Naive thymus-derived CD4-positive, alpha-beta T cell (primary cell): ENCODE measurements around the gene RGS9. TPM values are rescaled to one million over a fixed set of nuclear protein-coding genes. Genes with fewer than 3 reads are reported as not detected.
A peak's percentile ranks its signal among the peaks of the same experiment; 100 is the strongest.
"Not testable (repeated sequence)": the region's sequence is repeated elsewhere in the genome, so short reads cannot be mapped to it uniquely, and the experiment has no call there.

ENCODE experiments used
- ATAC-seq: fragments of 150-1000 bp; cut with Tn5 transposase; 2 replicates; pipeline ENCODE4 v1.10.0; 2021; ENCODE audit warnings: mild to moderate bottlenecking, moderate library complexity
- CTCF ChIA-PET: fragments of 350-600 bp; sonication (Branson Sonifier 250); formaldehyde crosslinking; loops from one replicate; lab custom pipeline; 2021; ENCODE audit warnings: antibody characterized with exemption; lab: Charles Lee
- POLR2A ChIA-PET: fragments of 350-600 bp; sonication (Branson Sonifier 250); formaldehyde crosslinking; loops from one replicate; lab custom pipeline; 2021; ENCODE audit warnings: antibody characterized with exemption, inconsistent platforms; lab: Charles Lee
- DNase-seq, 9 donors: peaks; one replicate each; pipeline versions ENCODE4 v3.0.0 to v3.0.0-alpha.2; 2020 to 2022; ENCODE audit warnings: mixed read lengths in 1 of 9
- H3K27ac ChIP-seq: one replicate; pipeline ENCODE4 v1.7.0; 2013; ENCODE audit warnings: mild to moderate bottlenecking, low read depth, low read length, moderate library complexity
- H3K27me3 ChIP-seq, 2 donors: one replicate each; pipeline ENCODE4 v1.7.0; 2013; ENCODE audit warnings: low read length in 2 of 2, mild to moderate bottlenecking in 2 of 2, moderate library complexity in 2 of 2; ENCODE audit not compliant: control insufficient read depth in 2 of 2, insufficient read depth in 2 of 2
- H3K36me3 ChIP-seq, 3 experiments: 1 replicate in 2 of 3; 2 replicates in 1 of 3; pipeline ENCODE4 v1.7.0; 2013; ENCODE audit warnings: low read length in 3 of 3, mild to moderate bottlenecking in 3 of 3, moderate library complexity in 1 of 3; ENCODE audit not compliant: insufficient read depth in 3 of 3, control insufficient read depth in 2 of 3
- H3K4me1 ChIP-seq, 2 donors: one replicate each; pipeline ENCODE4 v1.7.0; 2013; ENCODE audit warnings: low read length in 2 of 2, mild to moderate bottlenecking in 2 of 2, moderate library complexity in 1 of 2; ENCODE audit not compliant: control insufficient read depth in 2 of 2, insufficient read depth in 2 of 2
- H3K4me3 ChIP-seq: 2 replicates; pipeline ENCODE4 v1.7.0; 2013; ENCODE audit warnings: mild to moderate bottlenecking, low read length
- H3K9me3 ChIP-seq, 3 experiments: 1 replicate in 2 of 3; 2 replicates in 1 of 3; pipeline ENCODE4 v1.7.0; 2013; ENCODE audit warnings: low read length in 3 of 3; ENCODE audit not compliant: control insufficient read depth in 2 of 3
- H3K27ac Mint-ChIP-seq, 9 donors: one replicate each; pipeline ENCODE4 v1.8.0; 2020 to 2022; ENCODE audit warnings: mixed read lengths in 9 of 9, mild to moderate bottlenecking in 8 of 9, moderate library complexity in 5 of 9, inconsistent platforms in 2 of 9
- H3K27me3 Mint-ChIP-seq, 5 donors: one replicate each; pipeline ENCODE4 v1.8.0; 2021 to 2022; ENCODE audit warnings: mixed read lengths in 5 of 5, mild to moderate bottlenecking in 1 of 5
- H3K36me3 Mint-ChIP-seq, 5 donors: one replicate each; pipeline ENCODE4 v1.8.0; 2020 to 2022; ENCODE audit warnings: mixed read lengths in 5 of 5, mild to moderate bottlenecking in 3 of 5, inconsistent platforms in 1 of 5
- H3K4me1 Mint-ChIP-seq, 7 donors: one replicate each; pipeline ENCODE4 v1.8.0; 2020 to 2022; ENCODE audit warnings: mixed read lengths in 7 of 7, mild to moderate bottlenecking in 3 of 7, inconsistent platforms in 1 of 7
- H3K4me3 Mint-ChIP-seq, 10 donors: one replicate each; pipeline ENCODE4 v1.8.0; 2020 to 2022; ENCODE audit warnings: mild to moderate bottlenecking in 10 of 10, mixed read lengths in 10 of 10, moderate library complexity in 6 of 10, inconsistent platforms in 2 of 10
- H3K9me3 Mint-ChIP-seq, 11 donors: one replicate each; pipeline ENCODE4 v1.8.0; 2020 to 2022; ENCODE audit warnings: mixed read lengths in 11 of 11, mild to moderate bottlenecking in 4 of 11, inconsistent platforms in 1 of 11, moderate library complexity in 1 of 11
- intact Hi-C, 2 donors: fragments of 100-400 bp; cut with micrococcal nuclease; formaldehyde crosslinking; loops; one replicate each; pipeline ENCODE4 v1.15.1; 2023
- polyA plus RNA-seq, 2 donors: library from polyadenylated mRNA; unstranded; fragments of 300-500 nt; fragmentation: Illumina TruSeq; gene quantifications; one replicate each; pipeline ENCODE4 v1.2.3, GENCODE V29; 2021
- total RNA-seq, 6 experiments: library from RNA in 5 of 6; stranded (reverse) in 5 of 6; gene quantifications; 1 replicate in 5 of 6; 2 replicates in 1 of 6; pipeline ENCODE4 v1.2.3 and lab custom pipeline; 2021 to 2026

The RGS9 gene
- total and polyA plus RNA-seq, 7 experiments from 2014 or later, result 0.32 to 3.9 (median 0.81) TPM; not detected in 2

GRCh38 chr17:65173976-65174683 lies 37.0 kb downstream of the RGS9 start:
- no peak for DNase-seq
- H3K36me3 Mint-ChIP-seq, result peaks cover 0 to 26% (median 0%) of the 10 kb centered on the region in 5 donors
- H3K36me3 ChIP-seq, result no peaks in the 10 kb centered on the region
- CTCF ChIA-PET, result no interaction called here
- peaks cover 0 to 42% (median 14%) of the 10 kb centered on the region in 7 donors for H3K4me1 Mint-ChIP-seq
- H3K27me3 ChIP-seq, result no peaks in the 10 kb centered on the region
- peak overlapping the region; percentile 9 for H3K27ac ChIP-seq
- peaks cover 13 to 38% of the 10 kb centered on the region in 2 donors for H3K4me1 ChIP-seq
- no peaks in the 10 kb centered on the region for H3K9me3 ChIP-seq
- ATAC-seq, result no peak
- H3K27ac Mint-ChIP-seq, result peak overlapping the region in 3 of 9 donors; percentile 41 to 74 (median 44)
- POLR2A ChIA-PET, result no interaction called here
- peak overlapping the region; percentile 8 for H3K4me3 ChIP-seq
- peak overlapping the region in 1 of 10 donors; percentile 53 for H3K4me3 Mint-ChIP-seq
- H3K9me3 Mint-ChIP-seq, result peaks cover 0 to 15% (median 0%) of the 10 kb centered on the region in 11 donors
- peaks cover 0 to 4% (median 0%) of the 10 kb centered on the region in 5 donors for H3K27me3 Mint-ChIP-seq
- intact Hi-C loops, result no loop called here

DNA sequence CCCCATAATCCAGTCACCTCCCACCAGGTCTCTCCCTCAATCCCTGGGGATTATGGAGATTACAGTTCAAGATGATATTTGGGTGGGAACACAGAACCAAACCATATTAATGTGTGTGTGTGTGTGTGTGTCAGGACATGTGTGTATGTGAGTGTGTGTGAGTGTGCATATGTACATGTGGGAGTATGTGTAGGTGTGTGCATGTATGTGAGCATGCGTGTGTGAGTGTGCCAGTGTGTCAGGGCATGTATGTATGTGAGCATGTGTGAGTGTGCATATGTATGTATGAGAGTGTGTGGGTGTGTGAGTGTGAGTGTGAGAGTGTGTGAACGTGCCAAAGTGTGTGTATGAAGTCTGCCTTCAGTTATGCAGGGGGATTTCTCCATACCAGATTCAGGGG lies 37.8 kb downstream of the RGS9 start:
- CTCF ChIA-PET, result no interaction called here
- Mint-ChIP-seq H3K4me3 (no peak overlapping the region), H3K4me1 (peaks cover 0 to 48% (median 21%) of the 10 kb centered on the region in 7 donors), H3K36me3 (peaks cover 0 to 22% (median 0%) of the 10 kb centered on the region in 5 donors), H3K27ac (no peak overlapping the region), H3K9me3 (peaks cover 0 to 15% (median 0%) of the 10 kb centered on the region in 11 donors), H3K27me3 (no peaks in the 10 kb centered on the region)
- POLR2A ChIA-PET, result no interaction called here
- Histone ChIP-seq H3K27ac (no peak overlapping the region), H3K4me1 (peaks cover 13 to 46% of the 10 kb centered on the region in 2 donors), H3K27me3 (no peaks in the 10 kb centered on the region), H3K4me3 (no peak overlapping the region), H3K36me3 (no peaks in the 10 kb centered on the region), H3K9me3 (no peaks in the 10 kb centered on the region)
- intact Hi-C loops, result no loop called here
- DNase-seq, result no peak
- no peak for ATAC-seq

- DNase-seq, result no peak
- no peak overlapping the region for H3K4me3 ChIP-seq
- Mint-ChIP-seq H3K27ac (no peak overlapping the region), H3K4me1 (peaks cover 0 to 58% (median 23%) of the 10 kb centered on the region in 7 donors), H3K9me3 (peaks cover 0 to 15% (median 0%) of the 10 kb centered on the region in 11 donors), H3K27me3 (no peaks in the 10 kb centered on the region), H3K4me3 (no peak overlapping the region), H3K36me3 (peaks cover 0 to 27% (median 0%) of the 10 kb centered on the region in 5 donors)
- no peak overlapping the region for H3K27ac ChIP-seq
- intact Hi-C loops, result no loop called here
- H3K27me3 ChIP-seq, result no peaks in the 10 kb centered on the region
- no peaks in the 10 kb centered on the region for H3K36me3 ChIP-seq
- ATAC-seq, result no peak
- ChIA-PET CTCF (interaction anchor here (0.6 kb wide), 1 partner anchor 989 kb away, joined by 4 read pairs; no protein-coding TSS in a partner anchor), POLR2A (no interaction called here)
- peaks cover 13 to 56% of the 10 kb centered on the region in 2 donors for H3K4me1 ChIP-seq
- H3K9me3 ChIP-seq, result no peaks in the 10 kb centered on the region
Observed at GRCh38 chr17:65175952-65176351, 38.8 kb downstream of the RGS9 start.

DNA sequence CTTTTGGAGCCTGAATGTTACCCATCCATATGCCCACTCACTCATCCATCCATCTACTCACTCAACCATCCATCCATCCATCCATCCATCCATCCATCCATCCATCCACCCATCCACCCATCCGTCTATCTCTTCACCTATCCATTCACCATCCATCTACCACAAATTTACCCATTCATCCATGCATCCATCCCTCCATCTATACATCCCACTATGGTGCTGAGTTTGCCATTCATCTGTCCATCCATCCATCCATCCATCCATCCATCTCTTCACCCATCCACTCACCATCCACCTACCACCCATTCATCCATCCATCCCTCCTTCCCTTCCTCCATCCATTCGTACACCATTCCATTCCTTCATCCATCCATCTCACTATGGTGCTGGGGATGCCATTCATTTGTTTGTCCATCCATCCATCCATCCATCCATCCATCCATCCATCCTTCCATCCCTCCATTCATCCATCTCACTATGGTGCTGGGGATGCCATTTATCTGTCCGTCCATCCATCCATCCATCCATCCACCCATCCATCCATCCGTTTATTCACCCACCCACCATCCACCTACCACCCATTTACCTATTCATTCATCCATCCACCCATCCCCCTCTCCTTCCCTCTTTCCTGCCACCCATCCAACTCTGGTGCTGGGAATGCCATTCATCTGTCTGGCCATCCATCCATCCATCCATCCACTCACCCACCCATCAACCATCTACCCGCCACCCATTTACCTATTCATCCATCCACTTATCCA lies 39.7 kb downstream of the RGS9 start:
- Mint-ChIP-seq H3K4me3 (no peak overlapping the region), H3K27me3 (no peaks in the 10 kb centered on the region), H3K27ac (peak overlapping the region in 3 of 9 donors; percentile 40 to 54 (median 50)), H3K9me3 (peaks cover 0 to 17% (median 0%) of the 10 kb centered on the region in 11 donors), H3K36me3 (peaks cover 0 to 27% (median 0%) of the 10 kb centered on the region in 5 donors), H3K4me1 (peaks cover 0 to 59% (median 18%) of the 10 kb centered on the region in 7 donors)
- intact Hi-C loops, result no loop called here
- POLR2A ChIA-PET, result no interaction called here
- no peaks in the 10 kb centered on the region for H3K27me3 ChIP-seq
- no peak for DNase-seq
- H3K4me3 ChIP-seq, result no peak overlapping the region
- H3K9me3 ChIP-seq, result no peaks in the 10 kb centered on the region
- H3K27ac ChIP-seq, result no peak overlapping the region
- H3K4me1 ChIP-seq, result peaks cover 13 to 64% of the 10 kb centered on the region in 2 donors
- CTCF ChIA-PET, result no interaction called here
- H3K36me3 ChIP-seq, result no peaks in the 10 kb centered on the region
- ATAC-seq, result no peak

DNA sequence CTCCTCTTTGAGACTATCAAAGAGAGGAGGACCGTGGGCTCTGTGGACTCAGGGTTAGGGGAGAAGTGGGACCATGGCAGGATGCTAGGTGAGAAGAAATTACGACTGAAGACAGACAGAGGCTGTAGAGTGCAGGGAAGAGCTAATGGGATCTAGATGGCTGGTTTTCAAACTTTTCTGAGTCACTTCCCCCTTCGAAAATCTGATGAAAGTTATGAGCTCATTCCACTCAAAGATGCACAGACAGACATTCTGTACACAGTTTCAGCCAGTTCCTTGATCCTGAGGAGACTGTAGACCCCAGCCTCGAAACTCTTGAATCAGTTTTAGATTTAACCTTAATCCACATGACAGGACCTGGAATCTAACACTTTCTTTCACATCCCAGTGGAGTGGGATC lies 40.7 kb downstream of the RGS9 start:
- Mint-ChIP-seq H3K4me1 (peaks cover 0 to 67% (median 15%) of the 10 kb centered on the region in 7 donors), H3K27ac (peak overlapping the region in 2 of 9 donors; percentile 39 to 54), H3K9me3 (peaks cover 0 to 17% (median 0%) of the 10 kb centered on the region in 11 donors), H3K4me3 (peak overlapping the region in 2 of 10 donors; percentile 24 to 42), H3K36me3 (peaks cover 0 to 27% (median 0%) of the 10 kb centered on the region in 5 donors), H3K27me3 (no peaks in the 10 kb centered on the region)
- intact Hi-C loops, result loop anchor here in 1 of 2 donors (2.0 kb wide), 1 partner anchor 21 kb away; no protein-coding TSS in a partner anchor
- Histone ChIP-seq H3K4me3 (no peak overlapping the region), H3K4me1 (peaks cover 13 to 64% of the 10 kb centered on the region in 2 donors), H3K27ac (no peak overlapping the region), H3K27me3 (no peaks in the 10 kb centered on the region), H3K9me3 (no peaks in the 10 kb centered on the region), H3K36me3 (no peaks in the 10 kb centered on the region)
- DNase-seq (no peak), ATAC-seq (no peak)
- ChIA-PET CTCF (no interaction called here), POLR2A (no interaction called here)

DNA sequence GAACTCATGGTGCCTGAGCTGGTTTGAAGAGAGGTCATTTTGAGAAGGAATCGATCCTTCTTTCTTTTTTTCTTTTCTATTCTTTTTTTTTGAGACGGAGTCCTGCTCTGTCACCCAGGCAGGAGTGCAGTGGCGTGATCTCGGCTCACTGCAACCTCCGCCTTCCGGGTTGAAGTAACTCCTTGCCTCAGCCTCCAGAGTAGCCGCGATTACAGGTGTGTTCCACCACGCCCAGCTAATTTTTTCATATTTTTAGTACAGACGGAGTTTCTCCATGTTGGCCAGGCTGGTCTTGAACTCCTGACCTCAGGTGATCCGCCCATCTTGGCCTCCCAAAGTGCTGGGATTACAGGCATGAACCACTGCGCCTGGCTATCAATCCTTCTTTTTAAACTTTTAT lies 43.1 kb downstream of the RGS9 start:
- intact Hi-C loops, H3K27me3 Mint-ChIP-seq, H3K27ac ChIP-seq, H3K27me3 ChIP-seq, H3K36me3 ChIP-seq, H3K4me3 ChIP-seq, H3K9me3 ChIP-seq, DNase-seq, ATAC-seq, CTCF ChIA-PET: not testable (repeated sequence)
- Mint-ChIP-seq H3K4me1 (peaks cover 0 to 82% (median 15%) of the 10 kb centered on the region in 7 donors), H3K4me3 (peak overlapping the region in 8 of 10 donors; percentile 15 to 73 (median 52)), H3K36me3 (peaks cover 0 to 25% (median 0%) of the 10 kb centered on the region in 5 donors), H3K27ac (peak overlapping the region in 6 of 9 donors; percentile 6 to 89 (median 34)), H3K9me3 (peaks cover 0 to 17% (median 0%) of the 10 kb centered on the region in 11 donors)
- peaks cover 0 to 43% of the 10 kb centered on the region in 2 donors for H3K4me1 ChIP-seq
- POLR2A ChIA-PET, result interaction anchor here (0.7 kb wide), 1 partner anchor 17 kb away, joined by 3 read pairs; no protein-coding TSS in a partner anchor
